Stimulated activated CD8-positive, alpha-beta memory T cell treated with anti-CD3 and anti-CD28 coated beads, Interleukin-12 subunit alpha, Interleukin-12 subunit beta, amount 100 ng/mL, for 1 hour (primary cell): ENCODE data around the gene BLVRB.
"Not testable (repeated sequence)": the region's sequence is repeated elsewhere in the genome, so short reads cannot be mapped to it uniquely, and the experiment has no call there.

Source experiments
- DNase-seq: peaks from one replicate; pipeline ENCODE4 v3.0.0-alpha.2; 2020; ENCODE audit warnings: low read depth

BLVRB gene

GRCh38 chr19:40486017-40486416, 20.5 kb upstream of the BLVRB start:
- no peak for DNase-seq

- DNase-seq: not testable (repeated sequence)
These were observed 10.5 kb upstream of the BLVRB start for GRCh38 chr19:40475878-40476644.

DNA sequence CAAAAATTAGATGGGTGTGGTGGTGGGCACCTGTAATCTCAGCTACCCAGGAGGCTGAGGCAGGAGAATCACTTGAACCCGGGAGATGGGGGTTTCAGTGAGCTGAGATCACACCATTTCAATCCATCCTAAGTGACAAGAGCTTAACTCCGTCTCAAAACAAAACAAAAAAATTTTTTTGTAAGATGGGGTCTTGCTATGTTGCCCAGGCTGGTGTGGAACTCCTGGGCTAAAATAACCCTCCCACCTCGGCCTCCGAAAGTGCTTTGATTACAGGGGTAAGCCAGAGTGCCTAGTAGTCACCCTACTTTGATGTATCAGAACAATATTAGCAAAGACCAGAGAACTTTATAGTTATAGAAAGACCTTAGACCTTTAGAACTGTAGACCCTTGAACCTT, 9.2 kb upstream of the BLVRB start:
- DNase-seq: no peak

GRCh38 chr19:40472516-40472915, 7.0 kb upstream of the BLVRB start:
- no peak for DNase-seq

DNA sequence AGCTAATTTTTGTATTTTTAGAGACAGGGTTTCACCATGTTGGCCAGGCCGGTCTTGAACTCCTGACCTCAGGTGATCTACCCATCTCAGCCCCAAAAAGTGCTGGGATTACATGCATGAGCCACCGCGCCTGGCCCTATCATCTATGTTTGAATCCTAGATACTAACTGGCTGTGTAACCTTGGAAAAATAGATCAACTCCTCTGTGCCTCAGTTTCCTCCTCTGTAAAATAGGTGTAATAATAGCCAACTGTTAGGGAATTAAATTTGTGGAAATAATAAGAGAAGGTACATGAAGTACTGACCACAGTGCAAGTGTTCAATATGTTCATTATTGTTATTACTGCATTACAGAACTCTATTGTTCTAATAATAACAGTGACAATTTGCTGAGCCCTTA, 5.6 kb upstream of the BLVRB start:
- DNase-seq: no peak

- no peak for DNase-seq
These were observed 3.5 kb upstream of the BLVRB start for GRCh38 chr19:40469011-40469410.

DNA sequence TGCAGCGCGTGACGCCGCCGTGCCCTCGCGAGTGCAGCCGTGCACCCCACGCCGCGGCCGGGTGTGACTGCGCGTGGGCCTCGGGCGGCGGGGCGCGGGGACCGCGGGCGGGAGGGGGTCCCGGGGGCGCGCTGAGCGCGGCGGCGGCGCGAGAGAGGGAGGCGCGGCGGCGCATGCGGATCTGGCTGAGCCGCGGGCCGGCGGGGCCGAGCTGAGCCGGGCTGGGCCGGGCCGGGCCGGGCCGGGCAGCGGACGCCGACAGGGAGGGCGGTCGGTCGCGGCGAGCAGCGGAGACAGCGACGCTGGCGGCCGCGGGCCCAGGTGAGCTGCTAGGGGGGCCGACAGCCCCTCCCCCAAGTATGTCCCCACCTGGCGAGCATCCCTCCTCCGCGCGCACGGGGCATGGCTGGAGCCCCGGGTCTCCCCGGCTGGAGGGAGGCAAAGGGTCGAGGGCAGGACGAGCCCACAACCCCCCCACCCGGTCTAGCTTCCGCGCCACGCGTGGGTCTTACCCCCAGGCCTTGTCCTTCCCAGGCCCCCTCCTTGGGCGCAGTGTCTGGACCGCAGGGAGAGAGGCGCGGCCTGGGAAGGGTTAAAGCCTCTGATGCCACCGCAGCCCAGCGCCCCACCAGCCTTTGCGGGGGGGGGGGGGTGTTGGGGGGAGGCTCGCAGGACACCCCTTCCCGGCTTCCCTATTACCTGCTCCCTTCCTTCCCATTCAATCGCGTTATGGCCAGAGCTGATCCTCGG, 1.6 kb upstream of the BLVRB start, which contains the start of gene SPTBN4:
TSS of gene SPTBN4 (plus strand) at position 17 of the 750 bp plus-strand sequence. CDS start 5,621 bp downstream, outside the sequence.
- no peak for DNase-seq

GRCh38 chr19:40466219-40466984, 857 bp upstream of the BLVRB start:
- peak; percentile 47 for DNase-seq

GRCh38 chr19:40465025-40465556, 454 bp downstream of the BLVRB start:
- DNase-seq: no peak

DNA sequence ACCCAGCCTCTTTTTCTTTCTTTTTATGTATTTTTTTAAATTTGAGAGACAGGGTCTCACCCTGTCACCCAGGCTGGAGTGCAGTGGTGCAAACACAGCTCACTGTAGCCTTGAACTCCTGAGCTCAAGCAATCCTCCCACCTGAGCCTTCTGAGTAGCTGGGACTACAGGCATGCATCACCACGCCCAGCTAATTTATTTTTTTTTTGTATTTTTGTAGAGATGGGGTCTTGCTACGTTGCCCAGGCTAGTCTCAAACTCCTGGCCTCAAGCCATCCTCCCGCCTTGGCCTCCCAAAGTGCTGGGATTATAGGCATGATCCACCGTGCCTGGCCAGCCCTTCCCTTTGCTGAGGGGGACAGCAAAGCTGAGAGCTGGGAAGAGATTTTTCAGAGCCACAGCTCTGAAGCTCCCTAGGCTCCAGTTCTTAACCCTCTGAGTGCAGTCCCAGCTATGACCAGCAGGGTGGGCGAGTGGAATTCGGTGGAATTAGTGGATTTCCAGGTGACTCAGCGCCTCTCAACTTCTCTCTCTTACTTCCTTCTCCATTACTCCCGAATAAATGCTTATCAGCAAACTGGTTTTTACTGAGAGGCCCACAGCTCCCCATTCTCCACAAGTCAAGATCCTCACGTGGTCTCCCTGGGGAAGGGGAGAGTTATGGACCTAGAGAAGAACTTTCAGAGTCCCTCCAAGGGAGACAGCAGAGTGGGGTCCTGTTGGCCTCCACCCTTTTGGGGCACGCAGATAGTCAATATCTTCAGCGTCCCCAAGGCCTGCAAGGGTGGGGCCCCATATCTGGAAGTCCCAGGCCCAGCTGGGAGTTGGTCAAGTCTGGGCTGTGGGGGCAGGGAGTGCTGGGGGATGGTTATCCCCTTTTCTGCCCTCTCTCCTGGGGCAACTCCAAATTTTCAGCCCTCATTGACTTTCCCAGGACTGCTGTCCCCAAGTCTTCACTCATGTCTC, 1.2 kb downstream of the BLVRB start:
- peak; percentile 61 for DNase-seq

DNA sequence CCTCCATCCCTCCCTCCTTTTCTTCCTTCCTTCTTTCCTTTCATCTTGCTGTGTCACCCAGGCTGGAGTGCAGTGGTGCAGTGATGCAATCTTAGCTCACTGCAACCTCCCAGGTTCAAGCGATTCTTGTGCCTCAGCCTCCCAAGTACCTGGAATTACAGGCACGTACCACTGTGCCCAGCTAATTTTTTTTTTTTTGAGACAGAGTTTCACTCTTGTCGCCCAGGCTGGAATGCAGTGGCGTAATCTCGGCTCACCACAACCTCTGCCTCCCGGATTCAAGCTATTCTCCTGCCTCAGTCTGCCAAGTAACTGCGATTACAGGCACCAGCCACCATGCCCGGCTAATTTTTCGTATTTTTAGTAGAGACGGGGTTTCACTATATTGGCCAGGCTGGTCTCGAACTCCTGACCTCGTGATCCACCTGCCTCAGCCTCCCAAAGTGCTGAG, 1.9 kb downstream of the BLVRB start:
- not testable (repeated sequence) for DNase-seq

- no peak for DNase-seq
These were observed 3.8 kb downstream of the BLVRB start for GRCh38 chr19:40461669-40462221.

GRCh38 chr19:40460185-40460584, 5.4 kb downstream of the BLVRB start:
- DNase-seq: no peak

- no peak for DNase-seq
These were observed 7.0 kb downstream of the BLVRB start for GRCh38 chr19:40458597-40458974.

DNA sequence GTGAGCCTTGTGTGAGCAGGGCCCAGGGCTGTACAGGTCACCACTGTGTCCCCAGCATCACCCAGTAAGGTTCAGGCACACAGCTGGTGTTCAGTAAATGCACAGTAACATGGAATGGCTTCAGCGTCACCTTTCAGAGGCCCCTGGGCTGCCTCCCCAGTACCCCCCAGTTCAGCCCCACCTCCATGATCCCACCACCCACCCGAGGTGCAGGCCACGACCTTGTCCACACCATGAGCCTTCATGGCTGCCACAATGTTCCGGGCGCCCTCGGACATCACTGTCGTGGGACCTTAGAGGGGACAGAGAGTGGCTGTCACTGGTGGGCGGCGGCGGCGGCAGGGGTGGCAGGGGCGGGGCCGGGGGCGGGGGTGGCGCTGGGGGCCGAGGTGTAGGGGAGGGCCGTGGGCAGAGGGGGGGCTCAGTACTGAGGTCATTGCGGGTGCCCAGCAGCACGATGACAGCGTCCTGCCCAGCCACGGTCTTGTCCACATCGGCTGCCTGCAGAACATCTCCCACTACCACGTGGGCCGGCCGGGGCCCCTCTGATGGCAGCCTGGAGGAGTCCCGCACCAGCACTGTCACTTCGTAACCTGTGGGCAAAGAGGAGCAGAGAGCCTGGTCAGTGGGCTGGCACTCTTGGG, 7.5 kb downstream of the BLVRB start:
- no peak for DNase-seq

GRCh38 chr19:40457048-40457447, 8.5 kb downstream of the BLVRB start:
- no peak for DNase-seq

GRCh38 chr19:40453943-40454342, 11.6 kb downstream of the BLVRB start:
- DNase-seq: not testable (repeated sequence)

- no peak for DNase-seq
These were observed 12.3 kb downstream of the BLVRB start for GRCh38 chr19:40453151-40453735.

DNA sequence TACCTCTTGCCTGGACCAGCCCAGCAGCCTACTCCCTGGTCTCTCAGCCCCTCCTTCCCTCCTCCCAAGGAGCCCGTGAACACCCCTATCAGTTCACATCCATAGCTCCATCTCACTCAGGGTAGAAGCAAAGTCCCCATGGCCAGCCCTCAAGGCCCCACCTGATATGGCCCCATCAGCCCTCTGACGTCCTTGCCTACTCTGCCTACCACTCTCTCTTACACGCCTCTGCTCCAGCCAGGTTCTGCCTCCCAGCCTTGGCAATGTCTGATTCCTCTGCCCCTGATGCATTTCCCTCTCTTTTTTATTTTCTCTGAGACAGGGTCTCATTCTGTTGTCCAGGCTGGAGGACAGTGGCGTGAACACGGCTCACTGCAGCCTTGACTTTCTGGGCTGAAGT, 13.5 kb downstream of the BLVRB start:
- DNase-seq: no peak

GRCh38 chr19:40450664-40451063, 14.9 kb downstream of the BLVRB start:
- no peak for DNase-seq
